ENCODE measurements around the gene C1QTNF4. TPM values are rescaled to one million over a fixed set of nuclear protein-coding genes. Genes with fewer than 3 reads are reported as not detected.

C1QTNF4 gene
- total and polyA plus RNA-seq, 2 of the 13 experiments (the other 11 are each of a cell fraction or from before 2014, with no cell fraction given), result not detected

GRCh38 chr11:47572715-47573255 is 21.4 kb downstream of the C1QTNF4 start:
- H3K79me2 ChIP-seq (ENCODE audit: insufficient read depth, low read length), result peaks cover 20% of the 10 kb centered on the region

More at GRCh38 chr11:47572715-47573255, 21.4 kb downstream of the C1QTNF4 start:
- ChIA-PET CTCF (ENCODE audit: low intra/inter-chr PET ratio, low total read pairs) (no interaction called here), POLR2A (no interaction called here)
- H4K20me1 ChIP-seq (ENCODE audit: insufficient read depth, low read length), result no peaks in the 10 kb centered on the region
- no peak overlapping the region for H3K4me3 ChIP-seq (replicated peaks in 1 of 3; ENCODE audit: insufficient read depth in 1 of 3, low read depth in 2 of 3, low read length in 3 of 3)
- no peak overlapping the region for H3K9ac ChIP-seq (ENCODE audit: insufficient read depth, low read depth, low read length)
- no peaks in the 10 kb centered on the region for H3K27me3 ChIP-seq (ENCODE audit: control insufficient read depth in 1 of 2, insufficient read depth in 2 of 2, low read length in 2 of 2)
- intact Hi-C loops (cut with micrococcal nuclease; ENCODE audit: unreplicated experiment) (no loop called here), in situ Hi-C loops (cut with HindIII; ENCODE audit: extremely low pct_ligation_motif_present, low pct_unique_long_range_greater_than_20kb) (no loop called here)
- TF ChIP-seq TEAD2 (CRISPR knock-in tag; IDR thresholded peaks at IDR 0.05) (no peak), USF2 (IDR thresholded peaks at IDR 0.05; ENCODE audit: low read depth, low read length) (no peak), USF2 (CRISPR knock-in tag; IDR thresholded peaks at IDR 0.05; ENCODE audit: borderline replicate concordance) (no peak), RBFOX2 (IDR thresholded peaks at IDR 0.05; ENCODE audit: low read depth, low read length) (0 out of 2 replicates have a peak, but pooled peaks have one; percentile 34), MED8 (CRISPR knock-in tag; IDR thresholded peaks at IDR 0.05; ENCODE audit: insufficient replicate concordance) (no peak), ZMYM2 (CRISPR knock-in tag; IDR thresholded peaks at IDR 0.05) (no peak), TAF15 (IDR thresholded peaks at IDR 0.05; ENCODE audit: low read depth, low read length, poor library complexity, severe bottlenecking) (no peak)
- H2AFZ ChIP-seq (ENCODE audit: low read length), result no peak overlapping the region
- WGBS (ENCODE audit: low lambda C conversion rate), result 100% methylated on average over 2 of the region's 8 CpGs
- DNase-seq (ENCODE audit: low spot score), result no peak
- peaks cover 12 to 47% of the 10 kb centered on the region in 2 experiments for H3K36me3 ChIP-seq (replicated peaks in 1 of 2; ENCODE audit: control insufficient read depth in 1 of 2, insufficient read depth in 2 of 2, low read length in 2 of 2)
- H3K9me3 ChIP-seq (ENCODE audit: low read length), result no peaks in the 10 kb centered on the region
- FAIRE-seq, result no peak
- no peak overlapping the region for H3K27ac ChIP-seq (ENCODE audit: extremely low read length, insufficient read depth, low read length)
- BruUV-seq (replicated peaks), result no TSS peak
- no peak overlapping the region for H3K4me2 ChIP-seq (ENCODE audit: low read depth, low read length)
- no peak for ATAC-seq
- H3K4me1 ChIP-seq (ENCODE audit: insufficient read depth, low read length), result peaks cover 7% of the 10 kb centered on the region
